ENCODE data around the gene CAMK2D. TPM values are rescaled to one million over a fixed set of nuclear protein-coding genes. Genes with fewer than 3 reads are reported as not detected.
"Not testable (repeated sequence)": the region's sequence is repeated elsewhere in the genome, so short reads cannot be mapped to it uniquely, and the experiment has no call there.

Gene CAMK2D
- 10 to 100 TPM; 75.5 to 84.9 (median 81.8) TPM for polyA plus RNA-seq (ENCODE audit: low read depth in 6 of 6)

- Mint-ChIP-seq H3K27ac (peak within 1 kb of the TSS; percentile 96 to 100 (median 100)), H3K4me1 (peaks cover 23 to 33% (median 24%) of the 10 kb centered on the region in 3 donors), H3K36me3 (peaks cover 5 to 8% of the 10 kb centered on the region in 2 donors), H3K4me3 (peak within 1 kb of the TSS; percentile 96 to 100 (median 99)), H3K27me3 (peaks cover 0 to 8% (median 0%) of the 10 kb centered on the region in 3 donors), H3K9me3 (no peaks in the 10 kb centered on the region)
- ATAC-seq (ENCODE audit: low read depth in 2 of 2) (peak; percentile 48 to 50), DNase-seq (peak; percentile 82)
Measured at GRCh38 chr4:113761620-113762185, at the start of gene CAMK2D. Gene CAMK2D (minus strand): TSS chr4:113761738. CDS start chr4:113761068, 670 bp downstream.

GRCh38 chr4:113810906-113811305 lies 49.4 kb upstream of the CAMK2D start:
- Mint-ChIP-seq H3K36me3 (no peaks in the 10 kb centered on the region), H3K27me3 (peaks cover 0 to 4% (median 0%) of the 10 kb centered on the region in 3 donors), H3K27ac (no peak overlapping the region), H3K4me3 (no peak overlapping the region), H3K9me3 (peaks cover 0 to 3% (median 0%) of the 10 kb centered on the region in 7 donors), H3K4me1 (no peaks in the 10 kb centered on the region)
- DNase-seq (no peak), ATAC-seq (ENCODE audit: low read depth in 2 of 2) (no peak)

- no peak overlapping the region for H3K4me3 Mint-ChIP-seq
- H3K27me3 Mint-ChIP-seq: peaks cover 0 to 4% (median 0%) of the 10 kb centered on the region in 3 donors
- ATAC-seq (ENCODE audit: low read depth in 2 of 2): no peak
- H3K27ac Mint-ChIP-seq: no peak overlapping the region
- no peaks in the 10 kb centered on the region for H3K9me3 Mint-ChIP-seq
- no peaks in the 10 kb centered on the region for H3K36me3 Mint-ChIP-seq
- no peaks in the 10 kb centered on the region for H3K4me1 Mint-ChIP-seq
- no peak for DNase-seq
Measured at GRCh38 chr4:113809311-113809710, 47.8 kb upstream of the CAMK2D start.

GRCh38 chr4:113806850-113807249 lies 45.3 kb upstream of the CAMK2D start:
- no peaks in the 10 kb centered on the region for H3K4me1 Mint-ChIP-seq

GRCh38 chr4:113801882-113802281 lies 40.3 kb upstream of the CAMK2D start:
- H3K36me3 Mint-ChIP-seq: peaks cover 0 to 6% of the 10 kb centered on the region in 2 donors
- H3K4me1 Mint-ChIP-seq: no peaks in the 10 kb centered on the region
- no peak for ATAC-seq (ENCODE audit: low read depth in 2 of 2)

More at GRCh38 chr4:113806850-113807249, 45.3 kb upstream of the CAMK2D start:
- Mint-ChIP-seq H3K9me3 (peaks cover 0 to 7% (median 4%) of the 10 kb centered on the region in 7 donors), H3K36me3 (peaks cover 0 to 6% of the 10 kb centered on the region in 2 donors), H3K4me3 (no peak overlapping the region), H3K27ac (no peak overlapping the region), H3K27me3 (peaks cover 0 to 4% (median 0%) of the 10 kb centered on the region in 3 donors)
- no peak for DNase-seq
- no peak for ATAC-seq (ENCODE audit: low read depth in 2 of 2)

GRCh38 chr4:113796381-113796780 lies 34.8 kb upstream of the CAMK2D start:
- not testable (repeated sequence) for H3K27ac Mint-ChIP-seq; H3K4me3 Mint-ChIP-seq; H3K4me1 Mint-ChIP-seq; DNase-seq; ATAC-seq (ENCODE audit: low read depth in 2 of 2)
- H3K36me3 Mint-ChIP-seq: peaks cover 14 to 27% of the 10 kb centered on the region in 2 donors
- peaks cover 8 to 53% (median 30%) of the 10 kb centered on the region in 7 donors for H3K9me3 Mint-ChIP-seq
- H3K27me3 Mint-ChIP-seq: peaks cover 5 to 24% (median 13%) of the 10 kb centered on the region in 3 donors

More at GRCh38 chr4:113801882-113802281, 40.3 kb upstream of the CAMK2D start:
- no peak for DNase-seq
- no peak overlapping the region for H3K4me3 Mint-ChIP-seq
- H3K27ac Mint-ChIP-seq: no peak overlapping the region
- H3K9me3 Mint-ChIP-seq: peaks cover 0 to 19% (median 9%) of the 10 kb centered on the region in 7 donors
- peaks cover 0 to 9% (median 5%) of the 10 kb centered on the region in 3 donors for H3K27me3 Mint-ChIP-seq

GRCh38 chr4:113790478-113790877 lies 28.9 kb upstream of the CAMK2D start:
- H3K4me3 Mint-ChIP-seq: no peak overlapping the region
- DNase-seq: no peak
- peaks cover 15 to 21% of the 10 kb centered on the region in 2 donors for H3K36me3 Mint-ChIP-seq
- no peaks in the 10 kb centered on the region for H3K4me1 Mint-ChIP-seq
- peaks cover 7 to 44% (median 27%) of the 10 kb centered on the region in 7 donors for H3K9me3 Mint-ChIP-seq
- no peak overlapping the region for H3K27ac Mint-ChIP-seq
- peaks cover 0 to 15% (median 13%) of the 10 kb centered on the region in 3 donors for H3K27me3 Mint-ChIP-seq
- no peak for ATAC-seq (ENCODE audit: low read depth in 2 of 2)

GRCh38 chr4:113788888-113789287 lies 27.4 kb upstream of the CAMK2D start:
- no peaks in the 10 kb centered on the region for H3K4me1 Mint-ChIP-seq
- peaks cover 5 to 11% of the 10 kb centered on the region in 2 donors for H3K36me3 Mint-ChIP-seq

GRCh38 chr4:113785781-113786180 lies 24.2 kb upstream of the CAMK2D start:
- peaks cover 0 to 3% (median 0%) of the 10 kb centered on the region in 3 donors for H3K4me1 Mint-ChIP-seq
- peaks cover 0 to 11% (median 6%) of the 10 kb centered on the region in 3 donors for H3K27me3 Mint-ChIP-seq
- no peak for DNase-seq
- peaks cover 0 to 5% (median 0%) of the 10 kb centered on the region in 7 donors for H3K9me3 Mint-ChIP-seq
- H3K36me3 Mint-ChIP-seq: peaks cover 0 to 8% of the 10 kb centered on the region in 2 donors
- no peak for ATAC-seq (ENCODE audit: low read depth in 2 of 2)
- no peak overlapping the region for H3K4me3 Mint-ChIP-seq
- no peak overlapping the region for H3K27ac Mint-ChIP-seq

More at GRCh38 chr4:113788888-113789287, 27.4 kb upstream of the CAMK2D start:
- H3K27ac Mint-ChIP-seq: no peak overlapping the region
- H3K9me3 Mint-ChIP-seq: peaks cover 7 to 29% (median 21%) of the 10 kb centered on the region in 7 donors
- no peak for DNase-seq
- peak in 1 of 2 donors; percentile 39 for ATAC-seq (ENCODE audit: low read depth in 2 of 2)
- H3K27me3 Mint-ChIP-seq: peaks cover 0 to 15% (median 14%) of the 10 kb centered on the region in 3 donors
- no peak overlapping the region for H3K4me3 Mint-ChIP-seq

- peaks cover 0 to 3% (median 0%) of the 10 kb centered on the region in 3 donors for H3K4me1 Mint-ChIP-seq
Measured at GRCh38 chr4:113784497-113785250, 23.1 kb upstream of the CAMK2D start.

GRCh38 chr4:113783701-113784100 lies 22.2 kb upstream of the CAMK2D start:
- no peak overlapping the region for H3K4me3 Mint-ChIP-seq
- H3K4me1 Mint-ChIP-seq: peaks cover 0 to 3% (median 0%) of the 10 kb centered on the region in 3 donors
- H3K36me3 Mint-ChIP-seq: peaks cover 0 to 8% of the 10 kb centered on the region in 2 donors
- peaks cover 0 to 11% (median 6%) of the 10 kb centered on the region in 3 donors for H3K27me3 Mint-ChIP-seq
- DNase-seq (no peak), ATAC-seq (ENCODE audit: low read depth in 2 of 2) (no peak)
- H3K27ac Mint-ChIP-seq: no peak overlapping the region
- H3K9me3 Mint-ChIP-seq: peaks cover 0 to 5% (median 0%) of the 10 kb centered on the region in 7 donors

More at GRCh38 chr4:113784497-113785250, 23.1 kb upstream of the CAMK2D start:
- Mint-ChIP-seq H3K4me3 (peak overlapping the region in 1 of 8 donors; percentile 2), H3K9me3 (peaks cover 0 to 5% (median 0%) of the 10 kb centered on the region in 7 donors), H3K36me3 (peaks cover 0 to 8% of the 10 kb centered on the region in 2 donors), H3K27ac (no peak overlapping the region), H3K27me3 (peaks cover 0 to 11% (median 6%) of the 10 kb centered on the region in 3 donors)
- no peak for ATAC-seq (ENCODE audit: low read depth in 2 of 2)
- DNase-seq: no peak

- no peak for DNase-seq
Measured at GRCh38 chr4:113783289-113783688, 21.8 kb upstream of the CAMK2D start.

GRCh38 chr4:113781439-113782040 lies 20.0 kb upstream of the CAMK2D start:
- H3K27ac Mint-ChIP-seq: no peak overlapping the region
- H3K36me3 Mint-ChIP-seq: peaks cover 0 to 8% of the 10 kb centered on the region in 2 donors
- H3K9me3 Mint-ChIP-seq: peaks cover 0 to 5% (median 0%) of the 10 kb centered on the region in 7 donors
- H3K4me3 Mint-ChIP-seq: no peak overlapping the region
- H3K4me1 Mint-ChIP-seq: peaks cover 0 to 3% (median 0%) of the 10 kb centered on the region in 3 donors
- ATAC-seq (ENCODE audit: low read depth in 2 of 2) (peak; percentile 53 to 56), DNase-seq (peak; percentile 14)
- peaks cover 0 to 13% (median 6%) of the 10 kb centered on the region in 3 donors for H3K27me3 Mint-ChIP-seq

More at GRCh38 chr4:113783289-113783688, 21.8 kb upstream of the CAMK2D start:
- no peak overlapping the region for H3K4me3 Mint-ChIP-seq
- H3K27ac Mint-ChIP-seq: no peak overlapping the region
- peaks cover 0 to 11% (median 6%) of the 10 kb centered on the region in 3 donors for H3K27me3 Mint-ChIP-seq
- peaks cover 0 to 5% (median 0%) of the 10 kb centered on the region in 7 donors for H3K9me3 Mint-ChIP-seq
- no peak for ATAC-seq (ENCODE audit: low read depth in 2 of 2)
- H3K36me3 Mint-ChIP-seq: peaks cover 0 to 8% of the 10 kb centered on the region in 2 donors
- H3K4me1 Mint-ChIP-seq: peaks cover 0 to 3% (median 0%) of the 10 kb centered on the region in 3 donors
